IMR-90 (cell line): ENCODE results near the gene PIP4K2A. TPM values are rescaled to one million over a fixed set of nuclear protein-coding genes. Genes with fewer than 3 reads are reported as not detected.
A peak's percentile ranks its signal among the peaks of the same experiment; 100 is the strongest.

Experiments used
- ATAC-seq: fragments of 200-7000 bp; cut with Tn5 transposase; 2 replicates; pipeline ENCODE4 v1.9.1; 2020; ENCODE audit warnings: low read depth, mild to moderate bottlenecking, moderate library complexity
- BruUV-seq: library from RNA; stranded (reverse); fragments of 400-500 nt; replicated peaks from 2 replicates; lab custom pipeline; 2021; lab: Mats Ljungman, UMichigan
- CTCF ChIA-PET: fragments of 300-600 bp; formaldehyde crosslinking; extraction: SDS; loops from one replicate; lab custom pipeline; 2021; ENCODE audit warnings: antibody characterized with exemption; lab: Yijun Ruan, JAX
- POLR2A ChIA-PET: fragments of 300-600 bp; sonication (Branson Sonifier 250); formaldehyde crosslinking; loops from one replicate; lab custom pipeline; 2022; ENCODE audit warnings: antibody characterized with exemption; ENCODE audit not compliant: unreplicated experiment; lab: Charles Lee
- DNase-seq: peaks from one replicate; pipeline ENCODE4 v3.0.0; 2013
- H2AFZ ChIP-seq: replicated peaks from 2 replicates; pipeline ENCODE3; 2013; ENCODE audit warnings: low read length, mild to moderate bottlenecking; ENCODE audit not compliant: poor library complexity
- H2AK5ac ChIP-seq: 2 replicates; pipeline ENCODE4 v1.6.1; 2013; ENCODE audit warnings: low read depth, low read length, inconsistent platforms
- H2AK9ac ChIP-seq: replicated peaks from 2 replicates; pipeline ENCODE3; 2013; ENCODE audit warnings: mild to moderate bottlenecking, low read depth, low read length, moderate library complexity; ENCODE audit not compliant: poor library complexity
- H2BK120ac ChIP-seq: 2 replicates; pipeline ENCODE4 v1.6.1; 2013; ENCODE audit warnings: low read depth, low read length, inconsistent platforms
- H2BK15ac ChIP-seq: 3 replicates; pipeline ENCODE4 v1.6.1; 2013; ENCODE audit warnings: low read depth, low read length, inconsistent platforms
- H2BK20ac ChIP-seq: 2 replicates; pipeline ENCODE4 v1.6.1; 2013; ENCODE audit warnings: low read depth, mild to moderate bottlenecking, inconsistent platforms, low read length, moderate library complexity
- H2BK5ac ChIP-seq: 2 replicates; pipeline ENCODE4 v1.6.1; 2013; ENCODE audit warnings: mild to moderate bottlenecking, low read depth, low read length, inconsistent platforms; ENCODE audit not compliant: poor library complexity, severe bottlenecking
- H3K14ac ChIP-seq: replicated peaks from 2 replicates; pipeline ENCODE4 v1.6.1; 2013; ENCODE audit warnings: low read depth, low read length, inconsistent platforms
- H3K18ac ChIP-seq: 2 replicates; pipeline ENCODE4 v1.6.1; 2013; ENCODE audit warnings: low read depth, low read length, control low read depth
- H3K23ac ChIP-seq: 2 replicates; pipeline ENCODE4 v1.6.1; 2013; ENCODE audit warnings: low read depth, low read length, inconsistent platforms
- H3K27ac ChIP-seq: 2 replicates; pipeline ENCODE4 v1.5.1; 2013; ENCODE audit warnings: mild to moderate bottlenecking, control low read depth, low read length; ENCODE audit not compliant: insufficient read depth
- H3K27me3 ChIP-seq: 2 replicates; pipeline ENCODE4 v1.6.1; 2013; ENCODE audit warnings: low read length; ENCODE audit not compliant: control insufficient read depth, insufficient read depth
- H3K36me3 ChIP-seq: 2 replicates; pipeline ENCODE4 v1.6.1; 2013; ENCODE audit warnings: low read length, mixed read lengths; ENCODE audit not compliant: control insufficient read depth, insufficient read depth
- H3K4ac ChIP-seq: 2 replicates; pipeline ENCODE4 v1.6.1; 2013; ENCODE audit warnings: low read depth, low read length, inconsistent platforms
- H3K4me1 ChIP-seq: 2 replicates; pipeline ENCODE4 v1.6.1; 2013; ENCODE audit warnings: low read length, mixed read lengths; ENCODE audit not compliant: control insufficient read depth, insufficient read depth
- H3K4me2 ChIP-seq: 2 replicates; pipeline ENCODE4 v1.6.1; 2013; ENCODE audit warnings: low read depth, mild to moderate bottlenecking, control low read depth, low read length, moderate library complexity
- H3K4me3 ChIP-seq: 2 replicates; pipeline ENCODE4 v1.5.1; 2013; ENCODE audit warnings: low read depth, mild to moderate bottlenecking, control low read depth, low read length, moderate library complexity; ENCODE audit not compliant: insufficient read depth
- H3K56ac ChIP-seq: 2 replicates; pipeline ENCODE4 v1.6.1; 2013; ENCODE audit warnings: low read length, inconsistent platforms; ENCODE audit not compliant: insufficient read depth; ENCODE audit errors: extremely low read depth
- H3K79me1 ChIP-seq, 2 experiments: 2 replicates each; pipeline ENCODE4 v1.6.1; 2013; ENCODE audit warnings: low read length in 2 of 2, inconsistent platforms in 1 of 2, low read depth in 1 of 2
- H3K9ac ChIP-seq: 2 replicates; pipeline ENCODE4 v1.6.1; 2013; ENCODE audit warnings: low read depth, low read length, control low read depth
- H3K9me1 ChIP-seq: 2 replicates; pipeline ENCODE4 v1.6.1; 2013; ENCODE audit warnings: low read length, inconsistent platforms; ENCODE audit not compliant: insufficient read depth
- H3K9me3 ChIP-seq: 2 replicates; pipeline ENCODE4 v1.6.1; 2013; ENCODE audit warnings: low read length; ENCODE audit not compliant: control insufficient read depth, insufficient read depth
- H4K20me1 ChIP-seq: 2 replicates; pipeline ENCODE4 v1.6.1; 2013; ENCODE audit warnings: low read length, inconsistent platforms; ENCODE audit not compliant: insufficient read depth
- H4K5ac ChIP-seq: 2 replicates; pipeline ENCODE4 v1.6.1; 2013; ENCODE audit warnings: mild to moderate bottlenecking, low read depth, low read length, control low read depth
- H4K8ac ChIP-seq, 2 experiments: 2 replicates each; pipeline ENCODE4 v1.6.1; 2013; ENCODE audit warnings: low read depth in 2 of 2, low read length in 2 of 2, control low read depth in 1 of 2, inconsistent platforms in 1 of 2
- H4K91ac ChIP-seq: 2 replicates; pipeline ENCODE4 v1.6.1; 2013; ENCODE audit warnings: low read depth, low read length, inconsistent platforms; ENCODE audit not compliant: insufficient read depth
- RCOR1 ChIP-seq: IDR thresholded peaks from 2 replicates; pipeline ENCODE4 v1.6.1; 2012; ENCODE audit warnings: mild to moderate bottlenecking, low read length, improper control_type of control experiment; ENCODE audit not compliant: insufficient replicate concordance
- WGBS, 2 experiments: methylation state at CpG; one replicate each; pipeline versions ENCODE4 v1.1.5 to v1.1.7; 2013; ENCODE audit warnings: missing lambda C conversion rate in 2 of 2; ENCODE audit not compliant: insufficient read length in 1 of 2; ENCODE audit errors: extremely low coverage in 2 of 2; 5-methylcytosine and 5-hydroxymethylcytosine counted together
- dilution Hi-C: fragments of 300-500 bp; cut with HindIII; formaldehyde crosslinking; loops from one replicate; pipeline ENCODE4 v1.14.3; 2018; ENCODE audit warnings: low sequenced_read_pairs; ENCODE audit not compliant: unreplicated experiment
- in situ Hi-C: fragments of 300-500 bp; cut with MboI; formaldehyde crosslinking; loops from 3 replicates; pipeline ENCODE4 v1.14.3; 2019; ENCODE audit warnings: low sequenced_read_pairs, inconsistent platforms, mixed read lengths
- intact Hi-C: fragments of 100-400 bp; cut with micrococcal nuclease; formaldehyde crosslinking; loops from 2 replicates; pipeline ENCODE4 v1.10.0; 2022
- polyA plus RNA-seq, 3 experiments: library from polyadenylated mRNA; depleted of rRNA; stranded (reverse); fragments of >200 nt; gene quantifications; 2 replicates each; pipeline ENCODE4 v1.2.3, GENCODE V29; 2012; ENCODE audit warnings: low replicate concordance in 1 of 3
- total RNA-seq: library from RNA; depleted of rRNA; stranded (reverse); fragments of >200 nt; gene quantifications from 2 replicates; pipeline ENCODE4 v1.2.3, GENCODE V29; 2012
- TF ChIP-seq, protein P1 (sequence below): fragments of 150-350 bp; IDR thresholded peaks from 2 replicates; pipeline ENCODE4 v1.6.1; 2016; ENCODE audit warnings: low read depth, mild to moderate bottlenecking, low read length, moderate library complexity, borderline replicate concordance

PIP4K2A gene
- total and polyA plus RNA-seq, 2 of the 4 experiments (the other 2 are of a cell fraction): 9.8 to 18.1 TPM

DNA sequence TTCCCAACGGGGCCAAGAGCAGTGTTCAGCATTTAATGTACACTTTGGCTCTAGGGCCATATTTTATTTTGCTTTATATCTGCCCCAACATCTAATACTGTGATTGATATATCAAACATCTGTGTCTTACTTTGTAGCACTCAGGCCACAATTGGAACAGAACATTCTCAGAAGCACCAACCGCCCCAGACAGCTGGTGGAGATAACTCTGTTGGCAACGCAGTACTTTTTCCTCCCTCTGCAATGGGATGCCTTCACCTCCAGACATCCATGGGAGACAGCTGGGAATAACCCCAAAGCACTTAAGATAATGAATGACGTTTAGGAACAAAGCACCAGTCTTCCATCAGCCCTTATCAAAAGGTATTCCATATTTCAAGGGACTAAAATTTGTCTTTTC lies 57.4 kb downstream of the PIP4K2A start:
- Histone ChIP-seq H2BK5ac (no peak overlapping the region), H3K9me1 (peaks cover 18% of the 10 kb centered on the region), H4K20me1 (no peaks in the 10 kb centered on the region; the same call in 1 of the 2 replicates), H2BK20ac (peak overlapping the region; percentile 21; the same call in 1 of the 2 replicates), H3K27ac (no peak overlapping the region; the same call in 1 of the 2 replicates), H4K91ac (no peak overlapping the region), H3K56ac (no peak overlapping the region), H3K18ac (0 out of 2 replicates have a peak overlapping the region, but pooled peaks have one; percentile 26), H3K9me3 (no peaks in the 10 kb centered on the region), H2AK5ac (peak overlapping the region; percentile 24; the same call in 1 of the 2 replicates), H3K27me3 (no peaks in the 10 kb centered on the region), H2BK15ac (peak overlapping the region; percentile 19; the same call in 1 of the 3 replicates), H2AFZ (no peak overlapping the region), H3K4me1 (peaks cover 12% of the 10 kb centered on the region), H3K23ac (no peak overlapping the region; the same call in 1 of the 2 replicates), H3K4me2 (no peak overlapping the region), H3K36me3 (no peaks in the 10 kb centered on the region), H3K4me3 (no peak overlapping the region), H4K8ac (peak overlapping the region in 1 of 2 experiments; percentile 56; a peak in 1 of 4 replicates), H3K79me1 (peaks cover 43 to 78% of the 10 kb centered on the region in 2 experiments), H4K5ac (peak overlapping the region; percentile 52; the same call in 1 of the 2 replicates), H3K14ac (no peak overlapping the region), H3K9ac (no peak overlapping the region), H2BK120ac (peak overlapping the region; percentile 76), H3K4ac (no peak overlapping the region; the same call in 1 of the 2 replicates), H2AK9ac (no peak overlapping the region)
- POLR2A ChIA-PET: no interaction called here
- CTCF ChIA-PET: no interaction called here
- TF ChIP-seq, protein P1, sequence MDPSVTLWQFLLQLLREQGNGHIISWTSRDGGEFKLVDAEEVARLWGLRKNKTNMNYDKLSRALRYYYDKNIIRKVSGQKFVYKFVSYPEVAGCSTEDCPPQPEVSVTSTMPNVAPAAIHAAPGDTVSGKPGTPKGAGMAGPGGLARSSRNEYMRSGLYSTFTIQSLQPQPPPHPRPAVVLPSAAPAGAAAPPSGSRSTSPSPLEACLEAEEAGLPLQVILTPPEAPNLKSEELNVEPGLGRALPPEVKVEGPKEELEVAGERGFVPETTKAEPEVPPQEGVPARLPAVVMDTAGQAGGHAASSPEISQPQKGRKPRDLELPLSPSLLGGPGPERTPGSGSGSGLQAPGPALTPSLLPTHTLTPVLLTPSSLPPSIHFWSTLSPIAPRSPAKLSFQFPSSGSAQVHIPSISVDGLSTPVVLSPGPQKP: no peak
- no peak for TF ChIP-seq RCOR1
- 50% methylated on average over 2 of the region's 4 CpGs; no CpG with 5 or more reads in 1 of the 2 experiments for WGBS, 2 experiments
- intact Hi-C loops (no loop called here), in situ Hi-C loops (no loop called here), dilution Hi-C loops (no loop called here)
- ATAC-seq: no peak
- DNase-seq: no peak
- BruUV-seq: no TSS peak
